HG03571 (cell line): Measurements from ENCODE around the gene GDF11.

Experiments used
- ATAC-seq: cut with Tn5 transposase; IDR thresholded peaks from one replicate; pipeline ENCODE4 v1.9.1; 2021; ENCODE audit not compliant: unreplicated experiment

GDF11 gene

GRCh38 chr12:55780685-55781084 is 37.8 kb downstream of the GDF11 start:
- ATAC-seq = no peak

DNA sequence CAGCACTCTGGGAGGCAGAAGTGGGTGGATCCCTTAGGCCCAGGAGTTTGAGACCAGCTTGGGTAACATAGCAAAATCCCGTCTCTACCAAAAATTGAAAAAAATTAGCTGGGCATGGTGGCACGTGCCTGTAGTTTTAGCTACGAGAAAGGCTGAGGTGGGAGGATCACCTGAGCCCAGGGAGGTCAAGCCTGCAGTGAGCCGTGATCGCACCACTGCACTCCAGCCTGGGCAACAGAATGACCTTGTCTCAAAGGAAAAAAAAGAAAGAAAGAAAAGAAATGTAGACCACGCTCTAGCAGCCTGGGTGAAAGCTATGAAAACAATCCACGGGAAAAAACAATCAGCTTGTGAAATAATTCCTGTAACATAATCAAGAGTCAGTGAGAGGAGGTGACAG is 45.6 kb downstream of the GDF11 start:
- no peak for ATAC-seq

DNA sequence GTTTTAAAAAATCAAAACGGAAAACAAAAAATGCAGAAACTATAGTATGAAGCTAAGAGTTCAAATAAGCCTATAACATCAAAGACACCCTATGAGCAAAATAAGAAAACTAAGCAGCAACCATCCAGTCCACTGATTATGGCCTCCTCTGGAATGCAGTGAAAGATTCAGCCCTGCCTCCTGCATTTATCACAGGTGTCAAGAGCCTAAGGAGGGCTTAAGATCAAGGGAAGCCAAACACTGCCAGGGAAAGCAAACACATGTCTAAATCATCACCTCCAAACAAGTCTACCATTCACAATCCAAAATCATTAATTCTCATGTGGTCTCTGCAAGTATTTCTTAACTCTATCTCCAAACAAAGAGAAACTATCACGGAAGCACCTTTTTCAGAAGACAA is 46.2 kb downstream of the GDF11 start:
- ATAC-seq = no peak

GRCh38 chr12:55789893-55790292 is 47.0 kb downstream of the GDF11 start:
- ATAC-seq = no peak

GRCh38 chr12:55795950-55796349 is 53.0 kb downstream of the GDF11 start:
- no peak for ATAC-seq

- ATAC-seq = no peak
Measured at GRCh38 chr12:55797068-55797467, 54.1 kb downstream of the GDF11 start.

DNA sequence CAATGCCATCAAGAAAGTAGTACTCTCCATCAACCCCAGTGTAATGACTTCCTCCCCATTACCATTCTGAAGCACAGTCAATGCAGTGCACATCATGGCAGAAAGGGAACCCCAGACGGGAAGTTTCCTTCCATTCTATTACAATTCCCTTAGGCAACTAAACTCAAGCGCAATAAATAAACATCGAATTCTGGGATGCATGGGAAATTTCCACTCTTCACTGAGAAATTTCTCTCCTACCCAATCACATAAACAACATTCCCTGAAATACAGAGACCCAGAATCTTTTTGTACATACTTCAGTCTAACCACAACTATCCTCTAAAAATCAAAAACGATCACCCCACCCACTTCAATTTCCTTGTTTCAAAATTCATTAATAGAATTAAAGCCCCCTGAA is 54.6 kb downstream of the GDF11 start:
- ATAC-seq = no peak
